Epithelial cell of alveolus of lung (primary cell): ENCODE results near the gene NIM1K. TPM values are rescaled to one million over a fixed set of nuclear protein-coding genes. Genes with fewer than 3 reads are reported as not detected.

Source experiments
- total RNA-seq: library from RNA; depleted of rRNA; stranded (reverse); fragments of >200 nt; gene quantifications from 2 replicates; pipeline ENCODE4 v1.2.1, GENCODE V29; 2015

NIM1K gene
- 0.78 and 0.96 TPM in 2 replicates for total RNA-seq

GRCh38 chr5:43191740-43192557 is at the start of gene NIM1K:
Gene NIM1K (plus strand): TSS chr5:43192225. CDS start chr5:43245776, 53,551 bp downstream.

GRCh38 chr5:43313035-43313853 is 121.2 kb downstream of the NIM1K start, which contains the start of gene HMGCS1:
Gene HMGCS1 (minus strand): TSS chr5:43313412. CDS start chr5:43298965, 14,447 bp downstream.

Other genes starting within 250 kb of the NIM1K start
- 1.4 and 4.4 TPM in 2 replicates for gene ANXA2R, start 151.9 kb upstream of the NIM1K start, total RNA-seq
- 21.2 and 37.7 TPM in 2 replicates for gene ZNF131, start 71.3 kb upstream of the NIM1K start, total RNA-seq
- gene HMGCS1, start 121.2 kb downstream of the NIM1K start, total RNA-seq, result 8.5 and 82.2 TPM in 2 replicates
- 0.65 and 1.0 TPM in 2 replicates for gene CCL28, start 220.2 kb downstream of the NIM1K start, total RNA-seq